NOMO-1 treated with dmso at 0.1 percent for 144 hours (cell line): ENCODE data around the gene DENND11.

Experiments
- DNase-seq: peaks from one replicate; lab custom pipeline; 2025; ENCODE audit not compliant: unreplicated experiment; lab: John Stamatoyannopoulos, UW

DENND11 gene

DNA sequence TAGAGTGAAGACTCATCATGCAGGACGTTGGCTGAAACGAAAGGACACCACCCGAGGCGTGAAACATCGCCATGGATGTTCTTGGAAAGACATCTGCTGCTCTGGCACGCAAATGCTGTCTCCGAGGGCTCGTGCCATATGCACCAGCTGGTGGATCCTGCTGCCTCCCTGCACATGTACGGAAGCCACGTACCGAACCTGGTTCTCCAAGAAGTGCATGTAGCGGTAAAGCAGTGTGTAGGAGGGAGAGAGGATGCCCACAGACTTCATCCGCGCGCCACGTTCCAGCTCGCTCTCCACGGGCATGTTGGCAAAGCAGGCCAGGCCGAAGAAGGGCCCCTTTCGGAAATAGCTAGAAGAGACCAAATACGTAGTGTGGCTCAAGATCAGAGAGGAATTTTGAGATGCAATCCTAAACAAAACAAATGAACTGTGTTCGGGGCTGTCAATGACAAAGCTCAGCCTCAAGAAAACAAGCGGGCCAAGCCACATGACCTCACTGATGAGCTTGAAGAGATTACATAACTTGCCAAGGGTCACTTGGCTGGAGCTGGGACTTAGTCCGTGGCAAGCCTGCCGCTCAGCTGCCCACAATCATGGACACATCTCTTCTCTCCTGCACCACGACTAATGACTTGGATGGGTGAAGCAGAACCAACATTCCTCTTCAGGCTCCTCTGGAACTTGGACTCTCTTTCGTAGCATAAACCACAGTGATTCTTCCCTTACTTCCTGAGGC is 16.5 kb downstream of the DENND11 start:
- no peak for DNase-seq

DNA sequence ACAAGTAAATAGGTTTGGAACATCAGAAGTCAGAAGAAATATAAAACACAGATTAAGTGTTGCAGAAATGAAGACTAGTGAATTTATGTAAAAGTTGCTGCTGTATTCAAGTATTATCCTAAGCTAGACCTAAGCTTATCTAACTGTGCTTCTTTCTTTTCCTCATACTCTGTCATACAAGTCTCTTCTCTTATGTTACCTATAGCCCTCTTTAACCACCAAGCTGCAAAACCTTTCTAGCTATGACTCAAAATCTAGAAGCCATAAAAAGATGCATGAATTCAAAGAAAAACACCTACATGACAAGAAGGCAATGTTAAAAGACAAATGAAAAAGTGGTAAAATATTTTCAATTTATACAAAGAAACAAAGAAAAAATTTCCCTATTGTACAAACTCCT is 23.0 kb downstream of the DENND11 start:
- no peak for DNase-seq

DNA sequence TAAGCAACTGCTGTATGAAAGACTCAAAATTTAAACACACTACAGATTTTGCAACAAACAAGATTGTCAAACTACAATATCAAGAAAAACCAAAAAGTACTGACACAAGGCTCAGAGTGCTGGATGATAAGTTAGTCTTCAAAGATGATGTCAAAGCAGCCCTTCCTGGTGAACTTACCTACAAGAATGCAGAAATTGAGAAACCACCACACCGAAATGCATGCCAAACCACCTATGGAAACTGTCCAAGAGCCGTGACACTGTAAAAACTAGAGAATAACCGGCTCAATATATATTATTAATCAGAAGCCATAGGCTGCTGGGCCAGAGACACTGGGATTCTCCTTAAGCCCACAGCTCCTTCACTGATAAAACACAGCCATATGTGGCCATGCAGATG is 25.3 kb downstream of the DENND11 start:
- DNase-seq: no peak

DNA sequence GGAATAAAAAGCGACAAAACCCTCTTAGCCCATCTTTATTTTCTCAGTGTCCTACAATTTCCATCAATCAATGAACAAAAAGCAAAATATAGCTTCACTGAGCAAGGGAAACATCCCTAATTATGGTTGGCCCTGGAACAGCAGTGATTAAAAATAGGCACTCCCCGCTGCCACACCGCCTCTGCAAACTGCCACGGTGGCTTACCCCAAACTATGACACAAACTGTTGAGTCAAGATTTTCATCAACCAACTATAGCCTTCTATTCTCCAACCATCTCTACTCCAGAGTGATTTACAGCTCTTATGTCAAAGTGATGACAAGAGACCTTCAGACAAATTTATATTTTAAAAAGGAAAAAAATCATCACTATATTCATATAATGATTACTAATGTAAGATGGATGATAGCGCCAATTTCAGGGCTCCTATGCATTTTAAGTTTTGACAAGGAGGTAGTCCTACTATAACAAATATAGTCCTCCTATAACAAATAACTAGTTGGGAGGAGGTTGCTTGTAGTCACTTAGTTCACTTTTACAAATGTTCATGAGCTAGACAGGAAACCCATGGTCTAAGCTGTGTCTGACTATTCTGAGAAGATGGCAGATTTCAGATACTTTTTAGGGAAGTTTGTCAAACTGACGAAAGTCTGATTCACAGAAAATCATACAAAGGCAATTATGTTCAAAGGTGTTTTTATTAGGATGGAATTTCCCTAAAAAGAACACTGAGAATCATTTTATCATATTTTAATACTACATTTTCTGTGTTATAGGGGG is 26.3 kb downstream of the DENND11 start:
- DNase-seq: peak; percentile 1

DNA sequence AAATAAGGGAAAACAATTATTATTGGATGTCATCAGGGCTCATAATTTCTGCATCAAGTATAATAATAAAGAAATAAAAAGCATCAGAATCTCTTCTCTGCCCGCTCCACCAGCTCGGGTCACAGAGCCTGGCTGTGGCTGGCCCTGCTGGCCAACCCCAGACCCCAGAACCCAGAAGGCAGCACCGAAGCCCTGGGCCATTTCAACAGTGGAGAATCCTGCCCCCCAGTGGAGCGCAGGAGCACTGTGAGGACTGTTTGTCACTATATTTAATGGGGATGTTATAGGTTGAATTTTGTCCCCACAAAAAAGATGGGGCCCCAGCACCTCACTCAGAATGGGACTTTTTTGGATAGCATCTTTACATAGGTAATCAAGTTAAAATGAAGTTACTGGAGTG is 27.3 kb downstream of the DENND11 start:
- DNase-seq: no peak

DNA sequence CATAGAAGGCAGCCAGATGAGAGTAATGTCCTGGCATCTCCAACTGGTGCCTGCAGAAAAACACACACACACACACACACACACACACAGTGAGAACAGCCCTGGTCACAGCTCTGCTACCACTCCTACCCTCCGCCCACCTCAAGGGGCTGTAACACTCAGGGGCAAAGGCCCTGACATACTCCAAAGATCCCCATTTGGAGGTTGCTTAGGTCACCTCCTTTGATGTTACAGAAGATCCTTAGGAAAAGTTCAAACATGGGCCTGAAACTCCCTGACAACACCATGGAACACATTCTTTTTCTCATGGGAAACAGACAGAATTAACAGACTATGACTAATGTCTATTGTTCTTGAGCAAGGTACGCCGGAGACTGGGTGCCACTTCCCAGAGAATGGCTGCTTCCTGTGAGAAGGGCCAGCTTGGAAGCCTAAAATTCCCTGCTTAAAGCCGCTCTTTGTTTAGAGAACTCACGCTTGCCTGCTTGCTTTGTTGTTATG is 27.7 kb downstream of the DENND11 start:
- no peak for DNase-seq

DNA sequence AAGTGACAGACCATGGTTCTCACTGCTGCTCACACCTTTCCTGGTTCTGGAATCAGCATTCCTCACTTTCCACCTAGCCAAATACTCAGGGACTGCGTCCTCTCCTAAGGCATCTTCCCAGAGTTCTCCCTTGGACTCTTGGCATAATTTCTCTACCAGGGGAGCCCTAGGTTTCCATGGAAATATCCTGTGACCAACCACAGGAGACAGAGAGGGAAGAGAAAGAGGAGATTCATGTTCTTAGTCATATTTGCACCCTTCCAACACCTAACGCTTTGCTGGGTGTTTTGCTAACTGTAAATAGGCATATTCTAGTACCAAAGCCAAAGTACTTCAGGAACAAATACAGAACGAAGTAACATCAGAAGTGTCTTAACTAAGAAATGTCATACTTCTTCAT is 28.6 kb downstream of the DENND11 start:
- no peak for DNase-seq

DNA sequence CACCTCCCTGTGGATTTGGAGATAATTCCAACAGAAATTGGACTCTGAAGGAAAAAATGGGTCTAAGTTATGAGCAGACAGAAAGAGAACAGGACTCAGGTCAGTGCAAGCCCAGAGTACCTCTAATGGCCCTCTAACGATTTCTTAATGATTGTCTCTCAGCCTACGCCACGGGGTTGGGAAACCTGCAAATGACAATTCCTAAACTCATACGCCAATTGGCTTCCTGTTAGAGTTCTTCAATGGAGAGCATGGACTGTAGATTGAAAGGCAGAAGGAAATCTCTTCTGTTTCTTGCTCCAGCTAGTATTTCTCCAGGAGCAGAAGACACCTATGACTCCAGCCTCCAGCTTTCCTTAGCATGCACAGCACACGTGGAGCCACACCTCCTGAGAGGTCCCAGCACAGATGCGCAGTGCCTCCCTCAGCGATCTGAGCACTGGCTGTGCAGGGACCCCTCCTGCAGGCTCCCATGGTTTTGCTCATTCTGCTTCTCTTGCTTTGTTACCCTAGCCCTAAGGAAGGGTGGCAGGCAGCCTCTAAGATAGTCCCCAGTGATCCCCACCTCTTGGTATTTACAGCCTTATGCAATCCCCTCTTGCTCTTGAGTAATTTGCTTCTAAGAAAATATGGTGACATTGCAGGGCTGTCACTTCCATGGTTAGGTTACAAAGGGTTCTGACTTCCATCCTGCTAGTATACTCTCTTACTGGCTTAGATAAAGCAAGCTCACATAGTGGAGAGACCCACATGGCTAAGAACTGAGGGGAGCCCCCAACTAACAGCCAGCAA is 30.1 kb downstream of the DENND11 start:
- DNase-seq: peak; percentile 11

DNA sequence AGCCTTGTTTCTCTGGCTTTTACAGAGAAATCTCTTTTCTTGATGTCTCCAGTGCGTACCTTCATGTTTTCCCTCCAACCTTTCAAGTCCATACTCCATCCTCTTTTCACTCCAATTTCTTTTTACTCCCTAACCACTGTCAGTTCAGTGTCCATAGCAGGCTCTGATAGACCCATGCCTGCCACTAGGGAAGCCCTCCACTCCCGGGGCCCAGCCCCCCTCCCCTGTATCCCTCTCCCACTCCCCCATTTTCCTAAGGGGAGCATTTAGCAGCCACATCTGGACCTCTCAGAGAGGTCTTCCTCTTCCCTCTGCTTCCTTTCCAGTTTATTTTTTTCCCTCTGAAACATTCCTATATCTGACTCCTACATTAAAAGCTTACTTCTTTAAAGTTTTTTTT is 33.1 kb downstream of the DENND11 start:
- no peak for DNase-seq

DNA sequence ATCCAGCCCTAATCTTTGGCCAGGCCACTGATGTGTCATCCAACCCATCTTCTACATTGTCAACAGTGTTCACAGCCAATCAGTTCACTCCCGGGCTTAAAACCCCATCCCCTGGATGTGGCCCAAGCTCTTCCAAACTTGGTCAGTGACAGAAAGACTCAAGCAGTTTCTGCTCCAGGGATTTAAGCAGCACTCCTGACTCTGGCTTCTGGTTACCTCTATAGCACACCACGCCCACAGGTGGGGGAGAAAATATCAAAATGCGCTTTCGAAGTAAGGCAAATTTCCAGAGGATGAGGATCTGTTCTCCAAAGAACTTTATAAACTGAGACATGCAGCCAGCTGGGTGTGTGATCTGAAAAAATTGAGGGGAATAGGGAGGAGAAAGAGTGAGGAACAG is 35.9 kb downstream of the DENND11 start:
- no peak for DNase-seq

DNA sequence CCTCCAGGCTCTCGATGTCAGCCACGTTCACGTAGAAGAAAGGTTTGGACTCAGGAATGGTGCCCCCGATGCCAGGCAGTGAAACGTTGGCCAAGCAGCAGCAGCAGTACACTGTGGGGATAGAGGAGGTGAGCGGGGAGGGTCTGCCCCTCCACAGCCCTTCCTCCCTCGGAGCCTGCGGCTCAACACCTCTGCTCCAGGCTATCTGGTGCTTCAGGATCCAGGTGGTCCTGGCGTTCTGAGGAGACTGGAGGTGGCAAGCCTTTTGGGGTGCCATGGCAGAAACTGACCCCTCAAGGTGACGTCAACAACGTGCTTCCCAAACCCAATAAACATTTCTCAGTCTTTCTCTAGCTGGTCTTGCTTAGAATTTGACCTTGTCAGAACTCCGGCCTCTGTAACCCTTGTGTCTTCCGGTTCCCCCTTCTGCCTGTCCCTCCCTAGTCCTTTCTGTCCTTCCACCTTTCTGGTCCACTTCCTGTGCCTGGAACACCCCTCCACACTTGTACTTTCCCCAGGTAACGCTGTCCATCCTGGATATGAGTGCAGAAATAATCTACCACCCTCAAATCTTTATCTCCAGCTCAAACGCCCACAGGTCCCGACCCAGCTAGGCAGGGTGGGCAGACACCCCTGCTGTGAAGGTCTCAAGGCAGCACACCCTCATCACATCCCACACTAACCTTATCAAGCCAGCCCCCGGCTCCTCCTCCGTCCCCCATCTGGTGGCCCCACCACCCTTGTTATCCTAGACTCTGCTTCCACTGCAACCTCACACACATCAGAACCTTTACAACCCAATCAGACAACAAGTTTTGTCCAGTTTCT is 36.5 kb downstream of the DENND11 start:
- no peak for DNase-seq

DNA sequence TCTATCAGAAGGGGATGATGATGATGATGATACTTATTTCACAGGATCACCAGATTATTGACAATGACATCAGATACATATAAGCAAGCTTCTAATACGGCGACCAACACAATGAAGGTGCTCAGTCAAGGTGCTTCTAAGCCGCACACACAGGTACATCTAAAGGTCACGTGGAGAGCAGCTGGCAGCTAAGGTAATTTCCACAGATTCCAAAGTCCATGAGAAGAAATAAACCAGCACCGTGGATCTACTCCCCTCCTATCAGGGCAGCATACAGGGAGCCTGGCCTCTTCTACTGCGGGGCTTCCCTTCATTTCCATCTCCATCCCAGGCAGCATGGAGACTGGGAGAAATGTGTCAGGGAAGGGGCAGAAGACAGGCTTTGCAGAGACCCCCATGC is 37.5 kb downstream of the DENND11 start:
- no peak for DNase-seq

DNA sequence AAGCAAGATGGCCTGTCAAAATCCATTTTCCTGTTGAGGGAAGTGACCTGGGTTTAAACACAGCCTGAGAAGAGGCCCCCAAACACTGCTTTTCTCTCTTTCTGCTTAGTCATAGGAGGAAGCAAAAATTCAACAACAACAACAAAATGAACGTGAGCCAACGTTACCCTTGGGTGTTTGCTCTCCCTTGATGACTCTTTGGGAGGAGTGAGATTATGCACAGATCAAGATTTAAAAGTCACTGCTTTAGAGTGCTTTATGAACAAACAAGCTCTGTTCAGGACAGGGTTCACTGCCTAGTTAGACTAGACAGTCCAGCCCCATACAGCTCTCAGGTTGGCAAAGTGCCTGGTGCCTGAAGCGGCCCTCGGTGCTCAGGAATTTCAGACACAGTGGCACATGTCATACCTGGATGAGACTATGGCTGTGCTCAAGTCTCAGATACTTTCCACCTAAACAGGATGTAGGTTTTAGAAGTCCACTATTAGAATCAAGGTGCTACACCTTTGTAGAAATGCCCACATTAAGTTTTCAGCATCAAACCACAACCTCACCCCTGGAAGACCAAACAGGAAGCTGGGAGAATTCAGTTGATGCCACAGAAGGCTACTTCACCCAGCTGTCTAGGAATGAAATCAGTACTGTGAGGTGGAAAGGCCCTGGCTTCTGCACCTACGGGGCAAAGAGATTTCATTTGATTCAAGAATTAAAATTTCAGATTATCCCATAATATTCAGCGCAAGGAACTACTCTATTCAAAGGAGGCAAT is 38.7 kb downstream of the DENND11 start:
- DNase-seq: no peak

DNA sequence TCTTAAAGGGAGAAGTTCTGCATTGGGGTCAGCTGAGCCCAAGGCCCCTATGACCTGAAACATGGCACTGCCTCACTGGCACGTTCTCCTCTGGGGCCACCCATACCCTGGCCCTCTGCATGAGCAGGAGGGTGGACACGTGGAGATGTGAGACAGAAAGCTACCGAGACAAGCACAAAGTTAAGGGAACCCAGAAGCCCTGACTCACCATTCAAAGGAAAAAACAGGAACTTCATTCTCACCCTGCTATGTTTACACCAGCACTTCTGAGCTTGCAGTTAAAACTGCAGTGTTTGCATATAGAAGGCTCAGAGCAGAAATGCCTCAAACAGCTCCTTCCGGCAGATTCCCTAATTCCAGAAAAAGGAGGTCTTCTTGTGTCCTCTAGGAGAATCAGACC is 41.7 kb downstream of the DENND11 start:
- DNase-seq: peak; percentile 27

DNA sequence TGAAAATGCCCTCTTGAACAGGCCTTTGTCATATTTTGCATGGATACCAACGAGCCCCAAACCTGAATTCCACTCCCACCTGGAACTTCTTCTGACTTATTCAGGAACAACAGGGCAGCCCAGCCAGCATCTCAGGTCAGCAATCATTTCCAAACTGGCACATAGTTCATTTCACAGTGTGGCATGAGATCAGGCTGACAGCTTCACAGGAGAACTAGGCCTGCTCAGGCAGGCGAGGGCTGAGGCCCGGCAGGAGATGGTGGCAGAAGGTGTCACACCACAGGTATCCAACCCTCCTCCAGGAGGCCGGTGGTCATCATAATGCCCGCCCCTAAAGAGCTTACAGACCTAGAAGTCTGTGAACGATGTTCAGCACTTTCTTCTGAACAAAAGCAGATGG is 42.5 kb downstream of the DENND11 start:
- DNase-seq: no peak

DNA sequence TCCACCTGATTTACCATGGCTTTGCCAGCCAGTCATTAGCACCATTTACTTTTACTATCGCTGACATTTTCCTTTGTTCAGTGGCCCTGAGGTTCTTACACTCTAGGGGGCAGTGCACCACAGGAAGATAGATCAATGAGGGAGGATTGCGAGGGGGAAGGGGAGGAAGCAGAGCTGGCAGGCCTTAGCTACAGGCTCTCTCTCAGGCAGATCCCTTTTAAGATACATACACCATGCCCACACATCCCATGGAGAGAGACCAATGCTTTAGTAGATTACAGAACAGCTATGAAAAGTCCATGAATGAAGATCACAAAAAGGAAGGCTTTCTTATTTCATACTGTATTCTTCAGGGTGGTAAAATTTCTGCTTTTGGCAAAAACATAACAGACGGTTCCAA is 47.4 kb downstream of the DENND11 start:
- peak; percentile 23 for DNase-seq

DNA sequence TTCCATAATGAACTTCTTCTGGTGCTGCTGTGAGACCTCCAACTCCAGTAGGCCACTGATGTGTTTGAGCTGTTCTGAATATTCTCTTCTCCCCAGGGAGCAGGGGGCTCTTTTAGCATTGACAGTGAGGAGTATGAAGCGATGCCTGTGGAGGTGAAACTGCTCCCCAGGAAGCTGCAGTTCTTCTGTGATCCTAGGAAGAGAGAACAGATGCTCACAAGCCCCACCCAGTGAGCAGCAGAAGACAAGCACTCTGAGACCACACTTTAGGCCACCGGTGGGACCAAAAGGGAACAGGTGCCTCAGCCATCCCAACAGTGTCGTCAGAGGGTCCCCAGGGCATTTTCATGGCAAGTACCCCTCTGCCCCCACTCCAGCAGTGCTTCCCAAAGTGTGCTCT is 49.3 kb downstream of the DENND11 start:
- DNase-seq: no peak
